GM04503 (cell line): ENCODE data around the gene NOC4L.
A peak's percentile ranks its signal among the peaks of the same experiment; 100 is the strongest.
"Not testable (repeated sequence)": the region's sequence is repeated elsewhere in the genome, so short reads cannot be mapped to it uniquely, and the experiment has no call there.

ENCODE experiments used
- DNase-seq: peaks from one replicate; pipeline ENCODE4 v3.0.0-alpha.2; 2012; ENCODE audit warnings: low read depth

NOC4L gene

GRCh38 chr12:132182206-132182710 lies 38.0 kb downstream of the NOC4L start:
- no peak for DNase-seq

- no peak for DNase-seq
Measured at GRCh38 chr12:132182711-132183365, 38.6 kb downstream of the NOC4L start.

GRCh38 chr12:132185705-132186104 lies 41.4 kb downstream of the NOC4L start:
- no peak for DNase-seq

GRCh38 chr12:132186208-132186856 lies 42.1 kb downstream of the NOC4L start:
- no peak for DNase-seq

GRCh38 chr12:132186857-132187620 lies 42.8 kb downstream of the NOC4L start:
- DNase-seq, result no peak

GRCh38 chr12:132187646-132188450 lies 43.6 kb downstream of the NOC4L start:
- DNase-seq, result no peak

GRCh38 chr12:132188451-132188901 lies 44.2 kb downstream of the NOC4L start:
- DNase-seq, result no peak

- no peak for DNase-seq
Measured at GRCh38 chr12:132188916-132189325, 44.7 kb downstream of the NOC4L start.

GRCh38 chr12:132189378-132190011 lies 45.2 kb downstream of the NOC4L start:
- peak; percentile 29 for DNase-seq

GRCh38 chr12:132190012-132190755 lies 45.9 kb downstream of the NOC4L start:
- no peak for DNase-seq

- DNase-seq, result no peak
Measured at GRCh38 chr12:132190834-132191500, 46.7 kb downstream of the NOC4L start.

- DNase-seq, result no peak
Measured at GRCh38 chr12:132191715-132192553, 47.7 kb downstream of the NOC4L start.

- DNase-seq, result no peak
Measured at GRCh38 chr12:132194056-132194455, 49.8 kb downstream of the NOC4L start.

GRCh38 chr12:132194556-132194955 lies 50.3 kb downstream of the NOC4L start:
- DNase-seq, result no peak

- not testable (repeated sequence) for DNase-seq
Measured at GRCh38 chr12:132195242-132195641, 51.0 kb downstream of the NOC4L start.

- no peak for DNase-seq
Measured at GRCh38 chr12:132196038-132196872, 52.0 kb downstream of the NOC4L start.

- DNase-seq, result no peak
Measured at GRCh38 chr12:132196873-132197390, 52.7 kb downstream of the NOC4L start.
